Testis (tissue), 3 donors: ENCODE measurements around the gene MAN1B1. TPM values are rescaled to one million over a fixed set of nuclear protein-coding genes. Genes with fewer than 3 reads are reported as not detected.

ENCODE experiments used
- DNase-seq: peaks from one replicate; pipeline ENCODE4 v3.0.0-alpha.2; 2019
- H3K27ac ChIP-seq, 2 donors: fragments of 200-600 bp; sonication (generic); one replicate each; pipeline ENCODE4 v1.5.1; 2019
- H3K27me3 ChIP-seq: fragments of 200-600 bp; sonication (generic); one replicate; pipeline ENCODE4 v1.5.1; 2019
- H3K36me3 ChIP-seq: fragments of 200-600 bp; sonication (generic); one replicate; pipeline ENCODE4 v1.5.1; 2017; ENCODE audit warnings: low read depth; ENCODE audit errors: missing control alignments
- H3K4me1 ChIP-seq: fragments of 200-600 bp; sonication (generic); one replicate; pipeline ENCODE4 v1.5.1; 2019
- H3K4me3 ChIP-seq, 2 donors: fragments of 200-600 bp; sonication (generic); one replicate each; pipeline ENCODE4 v1.5.1; 2017 to 2019
- H3K9me3 ChIP-seq: fragments of 200-600 bp; sonication (generic); one replicate; pipeline ENCODE4 v1.5.1; 2017
- CTCF ChIP-seq, 3 experiments: fragments of 450-650 bp in 2 of 3; fragments of 200-600 bp in 1 of 3; sonication (generic) in 1 of 3; IDR thresholded peaks; one replicate each; pipeline ENCODE4 v1.5.1; 2016 to 2019; ENCODE audit warnings: antibody characterized with exemption in 3 of 3, mild to moderate bottlenecking in 2 of 3, moderate library complexity in 1 of 3
- POLR2A ChIP-seq: fragments of 450-650 bp; IDR thresholded peaks from one replicate; pipeline ENCODE4 v1.6.1; 2017; ENCODE audit warnings: antibody characterized with exemption, mild to moderate bottlenecking, moderate library complexity
- WGBS, 2 donors: methylation state at CpG; one replicate each; pipeline ENCODE4 v1.1.5; 2018; 5-methylcytosine and 5-hydroxymethylcytosine counted together
- intact Hi-C: fragments of 100-400 bp; cut with DNase I; formaldehyde crosslinking; loops from one replicate; pipeline ENCODE4 v1.15.1; 2023; ENCODE audit warnings: low total_unique reads
- polyA plus RNA-seq: library from polyadenylated mRNA; stranded (reverse); fragments of 350-450 nt; fragmentation: Illumina TruSeq; extraction: RNeasy Lipid Tissue Mini Kit (QIAGEN cat#74804); gene quantifications from one replicate; pipeline ENCODE4 v1.2.3, GENCODE V29; 2014; ENCODE audit warnings: low read depth, low replicate concordance; ENCODE audit not compliant: insufficient read depth
- total RNA-seq, 2 donors: library from RNA; depleted of rRNA; stranded (reverse); fragments of >200 nt; gene quantifications; one replicate each; pipeline ENCODE4 v1.2.3, GENCODE V29; 2016

Gene MAN1B1
- total and polyA plus RNA-seq, 3 donors from 2014 or later: 62.2 to 124 (median 122) TPM

GRCh38 chr9:137147793-137148160 lies 61.0 kb downstream of the MAN1B1 start:
- H3K27ac ChIP-seq: no peak overlapping the region
- no peaks in the 10 kb centered on the region for H3K27me3 ChIP-seq
- H3K4me3 ChIP-seq: no peak overlapping the region
- H3K9me3 ChIP-seq: no peaks in the 10 kb centered on the region
- no peak for DNase-seq
- TF ChIP-seq POLR2A (no peak), CTCF (IDR thresholded peaks at IDR 0.05) (no peak)
- intact Hi-C loops: no loop called here
- H3K36me3 ChIP-seq: no peaks in the 10 kb centered on the region
- 40 to 41% methylated on average over 18 to 24 of the region's 24 CpGs for WGBS, 2 donors
- H3K4me1 ChIP-seq: no peaks in the 10 kb centered on the region

GRCh38 chr9:137148242-137148641 lies 61.5 kb downstream of the MAN1B1 start:
- no peaks in the 10 kb centered on the region for H3K36me3 ChIP-seq
- WGBS, 2 donors: 64 to 80% methylated on average over 7 to 25 of the region's 27 CpGs
- no peak for DNase-seq
- no peaks in the 10 kb centered on the region for H3K27me3 ChIP-seq
- no peak overlapping the region for H3K4me3 ChIP-seq
- no peaks in the 10 kb centered on the region for H3K4me1 ChIP-seq
- H3K9me3 ChIP-seq: no peaks in the 10 kb centered on the region
- H3K27ac ChIP-seq: no peak overlapping the region
- TF ChIP-seq CTCF (IDR thresholded peaks at IDR 0.05) (no peak), POLR2A (no peak)
- intact Hi-C loops: no loop called here

GRCh38 chr9:137148661-137149060 lies 61.9 kb downstream of the MAN1B1 start:
- Histone ChIP-seq H3K9me3 (no peaks in the 10 kb centered on the region), H3K4me3 (no peak overlapping the region), H3K27ac (no peak overlapping the region), H3K27me3 (no peaks in the 10 kb centered on the region), H3K36me3 (no peaks in the 10 kb centered on the region), H3K4me1 (no peaks in the 10 kb centered on the region)
- no peak for TF ChIP-seq POLR2A
- TF ChIP-seq CTCF (IDR thresholded peaks at IDR 0.05): no peak
- intact Hi-C loops: no loop called here
- DNase-seq: no peak
- WGBS, 2 donors: 86 to 88% methylated on average over 19 of the region's 19 CpGs

- no peak for DNase-seq
- no peak overlapping the region for H3K27ac ChIP-seq
- H3K27me3 ChIP-seq: no peaks in the 10 kb centered on the region
- no peaks in the 10 kb centered on the region for H3K4me1 ChIP-seq
- no peaks in the 10 kb centered on the region for H3K9me3 ChIP-seq
- no peak overlapping the region for H3K4me3 ChIP-seq
- intact Hi-C loops: no loop called here
- TF ChIP-seq CTCF (IDR thresholded peaks at IDR 0.05): no peak
- TF ChIP-seq POLR2A: no peak
- WGBS, 2 donors: 78% methylated on average over 5 of the region's 5 CpGs
- H3K36me3 ChIP-seq: no peaks in the 10 kb centered on the region
Measured at GRCh38 chr9:137149363-137149762, 62.6 kb downstream of the MAN1B1 start.

- H3K4me3 ChIP-seq: peak overlapping the region in 1 of 2 donors; percentile 10
- TF ChIP-seq POLR2A: no peak
- TF ChIP-seq CTCF (IDR thresholded peaks at IDR 0.05): no peak
- no peak overlapping the region for H3K27ac ChIP-seq
- no peak for DNase-seq
- H3K27me3 ChIP-seq: no peaks in the 10 kb centered on the region
- intact Hi-C loops: no loop called here
- H3K4me1 ChIP-seq: no peaks in the 10 kb centered on the region
- WGBS, 2 donors: 42 to 43% methylated on average over 19 to 20 of the region's 20 CpGs
- no peaks in the 10 kb centered on the region for H3K9me3 ChIP-seq
- H3K36me3 ChIP-seq: no peaks in the 10 kb centered on the region
Measured at GRCh38 chr9:137149942-137150616, 63.3 kb downstream of the MAN1B1 start.
